ENCODE data around the gene PCAT7.

PCAT7 gene

DNA sequence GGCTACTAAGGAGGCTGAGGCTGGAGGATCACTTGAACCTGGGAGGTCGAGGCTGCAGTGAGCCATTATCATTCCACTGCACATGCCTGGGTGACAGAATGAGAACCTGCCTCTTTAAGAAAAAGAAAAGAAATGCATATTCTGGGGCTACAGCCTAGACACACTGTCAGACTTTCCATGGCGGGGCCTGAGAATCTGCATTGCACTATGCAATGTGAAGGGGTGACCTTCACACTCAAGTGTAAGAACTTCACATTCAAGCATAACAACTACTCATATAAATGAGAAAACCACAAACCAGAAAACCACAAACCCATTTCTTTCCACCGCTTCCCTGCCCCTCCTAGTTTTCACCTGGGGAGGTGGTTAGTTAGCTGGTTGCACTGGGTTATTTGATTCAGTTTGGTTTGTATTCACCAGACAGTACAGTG, 56.8 kb downstream of the PCAT7 start:
- Histone ChIP-seq H2AFZ (ENCODE audit: low read depth, low read length) (no peak overlapping the region), H4K20me1 (ENCODE audit: insufficient read depth, low read length) (no peaks in the 10 kb centered on the region), H3K4me1 (ENCODE audit: insufficient read depth, low read length) (no peaks in the 10 kb centered on the region), H3K4me2 (ENCODE audit: insufficient read depth, low read length) (no peak overlapping the region), H3K36me3 (ENCODE audit: insufficient read depth, low read length) (no peaks in the 10 kb centered on the region), H3K79me2 (ENCODE audit: insufficient read depth, low read length) (no peaks in the 10 kb centered on the region), H3K27me3 (ENCODE audit: insufficient read depth, low read length, poor library complexity) (peaks cover 11% of the 10 kb centered on the region), H3K27ac (ENCODE audit: low read length) (no peak overlapping the region), H3K9ac (ENCODE audit: low read depth, low read length) (no peak overlapping the region), H3K9me3 (ENCODE audit: insufficient read depth, low read length, severe bottlenecking) (no peaks in the 10 kb centered on the region), H3K4me3 (ENCODE audit: low read depth in 1 of 2, low read length in 2 of 2) (no peak overlapping the region)
- TF ChIP-seq EZH2 (IDR thresholded peaks at IDR 0.05; ENCODE audit: borderline replicate concordance, low read depth, low read length, severe bottlenecking) = no peak
- TF ChIP-seq, protein P1, sequence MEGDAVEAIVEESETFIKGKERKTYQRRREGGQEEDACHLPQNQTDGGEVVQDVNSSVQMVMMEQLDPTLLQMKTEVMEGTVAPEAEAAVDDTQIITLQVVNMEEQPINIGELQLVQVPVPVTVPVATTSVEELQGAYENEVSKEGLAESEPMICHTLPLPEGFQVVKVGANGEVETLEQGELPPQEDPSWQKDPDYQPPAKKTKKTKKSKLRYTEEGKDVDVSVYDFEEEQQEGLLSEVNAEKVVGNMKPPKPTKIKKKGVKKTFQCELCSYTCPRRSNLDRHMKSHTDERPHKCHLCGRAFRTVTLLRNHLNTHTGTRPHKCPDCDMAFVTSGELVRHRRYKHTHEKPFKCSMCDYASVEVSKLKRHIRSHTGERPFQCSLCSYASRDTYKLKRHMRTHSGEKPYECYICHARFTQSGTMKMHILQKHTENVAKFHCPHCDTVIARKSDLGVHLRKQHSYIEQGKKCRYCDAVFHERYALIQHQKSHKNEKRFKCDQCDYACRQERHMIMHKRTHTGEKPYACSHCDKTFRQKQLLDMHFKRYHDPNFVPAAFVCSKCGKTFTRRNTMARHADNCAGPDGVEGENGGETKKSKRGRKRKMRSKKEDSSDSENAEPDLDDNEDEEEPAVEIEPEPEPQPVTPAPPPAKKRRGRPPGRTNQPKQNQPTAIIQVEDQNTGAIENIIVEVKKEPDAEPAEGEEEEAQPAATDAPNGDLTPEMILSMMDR (IDR thresholded peaks at IDR 0.05; ENCODE audit: borderline replicate concordance, extremely low read depth, low read length, poor library complexity, severe bottlenecking) = no peak
- ATAC-seq (ENCODE audit: insufficient read depth, low read depth) (0 out of 3 replicates have a peak, but pooled peaks have one; percentile 17), DNase-seq (no peak)

DNA sequence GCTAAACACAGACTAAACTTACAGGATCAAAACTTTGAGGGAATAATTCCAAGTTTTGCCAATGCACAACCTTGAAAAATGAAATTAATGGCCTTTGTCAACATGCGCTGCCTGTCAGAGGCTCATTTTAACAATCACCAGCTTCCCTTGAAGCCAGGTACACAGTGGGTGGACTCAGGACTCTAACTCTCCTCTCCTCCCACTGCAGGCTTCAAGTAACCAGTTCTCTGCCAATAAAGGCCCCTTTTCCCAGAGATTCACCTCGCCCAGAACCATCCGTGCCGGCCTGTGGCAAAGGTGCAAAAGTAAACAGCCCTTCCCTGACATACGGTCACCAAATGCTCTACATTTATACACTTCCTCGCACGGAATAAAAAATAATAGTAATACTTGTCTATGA, 57.2 kb downstream of the PCAT7 start:
- H3K4me1 ChIP-seq (ENCODE audit: insufficient read depth, low read length) = no peaks in the 10 kb centered on the region
- no peaks in the 10 kb centered on the region for H3K9me3 ChIP-seq (ENCODE audit: insufficient read depth, low read length, severe bottlenecking)
- H2AFZ ChIP-seq (ENCODE audit: low read depth, low read length) = no peak overlapping the region
- H3K4me2 ChIP-seq (ENCODE audit: insufficient read depth, low read length) = no peak overlapping the region
- no peaks in the 10 kb centered on the region for H3K36me3 ChIP-seq (ENCODE audit: insufficient read depth, low read length)
- no peaks in the 10 kb centered on the region for H3K79me2 ChIP-seq (ENCODE audit: insufficient read depth, low read length)
- H3K27me3 ChIP-seq (ENCODE audit: insufficient read depth, low read length, poor library complexity) = peaks cover 10% of the 10 kb centered on the region
- no peak for ATAC-seq (ENCODE audit: insufficient read depth, low read depth)
- no peak overlapping the region for H3K9ac ChIP-seq (ENCODE audit: low read depth, low read length)
- no peak overlapping the region for H3K4me3 ChIP-seq (ENCODE audit: low read depth in 1 of 2, low read length in 2 of 2)
- no peaks in the 10 kb centered on the region for H4K20me1 ChIP-seq (ENCODE audit: insufficient read depth, low read length)
- no peak for DNase-seq
- H3K27ac ChIP-seq (ENCODE audit: low read length) = no peak overlapping the region
- TF ChIP-seq EZH2 (IDR thresholded peaks at IDR 0.05; ENCODE audit: borderline replicate concordance, low read depth, low read length, severe bottlenecking) = no peak
- TF ChIP-seq, protein P1 (IDR thresholded peaks at IDR 0.05; ENCODE audit: borderline replicate concordance, extremely low read depth, low read length, poor library complexity, severe bottlenecking) = no peak

DNA sequence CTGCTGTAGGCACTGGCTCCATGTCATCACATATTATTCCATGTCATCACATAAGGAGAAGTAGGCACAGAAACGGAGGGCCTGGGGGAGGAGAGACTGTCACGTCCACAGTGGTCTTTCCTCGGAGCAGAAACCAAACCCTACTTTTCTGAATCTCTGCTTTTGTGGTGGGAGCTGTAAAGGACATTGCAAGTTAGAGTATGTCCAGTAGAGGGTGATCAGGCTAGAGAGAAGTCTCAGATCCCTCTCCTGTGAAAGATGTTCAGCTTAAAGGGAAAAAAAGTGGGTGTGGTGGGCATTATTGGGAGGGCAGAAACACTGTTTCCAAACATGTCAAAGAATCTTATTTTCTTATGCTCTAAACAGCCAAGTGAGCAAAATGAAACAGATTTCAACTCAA, 58.1 kb downstream of the PCAT7 start:
- Histone ChIP-seq H4K20me1 (ENCODE audit: insufficient read depth, low read length) (no peaks in the 10 kb centered on the region), H3K27ac (ENCODE audit: low read length) (no peak overlapping the region), H3K9ac (ENCODE audit: low read depth, low read length) (no peak overlapping the region), H3K27me3 (ENCODE audit: insufficient read depth, low read length, poor library complexity) (peaks cover 3% of the 10 kb centered on the region), H2AFZ (ENCODE audit: low read depth, low read length) (no peak overlapping the region), H3K36me3 (ENCODE audit: insufficient read depth, low read length) (no peaks in the 10 kb centered on the region), H3K9me3 (ENCODE audit: insufficient read depth, low read length, severe bottlenecking) (no peaks in the 10 kb centered on the region), H3K4me2 (ENCODE audit: insufficient read depth, low read length) (no peak overlapping the region), H3K4me3 (ENCODE audit: low read depth in 1 of 2, low read length in 2 of 2) (no peak overlapping the region), H3K79me2 (ENCODE audit: insufficient read depth, low read length) (no peaks in the 10 kb centered on the region), H3K4me1 (ENCODE audit: insufficient read depth, low read length) (no peaks in the 10 kb centered on the region)
- DNase-seq = no peak
- no peak for TF ChIP-seq EZH2 (IDR thresholded peaks at IDR 0.05; ENCODE audit: borderline replicate concordance, low read depth, low read length, severe bottlenecking)
- TF ChIP-seq, protein P1 (IDR thresholded peaks at IDR 0.05; ENCODE audit: borderline replicate concordance, extremely low read depth, low read length, poor library complexity, severe bottlenecking) = no peak
- ATAC-seq (ENCODE audit: insufficient read depth, low read depth) = no peak

DNA sequence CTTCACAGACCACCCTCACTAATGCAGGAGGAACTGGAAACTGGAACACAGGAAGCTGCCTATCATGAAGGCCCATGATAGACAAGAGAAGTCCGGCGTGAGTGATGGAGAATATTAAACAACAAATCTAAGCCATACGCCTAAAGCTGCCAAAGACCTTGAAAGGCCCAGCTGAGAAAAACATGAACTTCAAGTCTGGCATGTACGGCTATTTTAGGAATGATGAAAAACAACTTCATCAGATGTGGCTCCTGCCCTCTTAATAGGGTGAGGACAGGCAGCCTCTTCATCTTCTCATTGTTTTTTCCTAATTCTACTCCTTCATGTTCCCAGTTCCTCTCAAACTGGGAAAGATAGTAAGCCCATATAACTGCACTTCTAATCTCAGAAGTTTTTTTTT, 64.1 kb downstream of the PCAT7 start:
- Histone ChIP-seq H3K27me3 (ENCODE audit: insufficient read depth, low read length, poor library complexity) (no peaks in the 10 kb centered on the region), H3K9me3 (ENCODE audit: insufficient read depth, low read length, severe bottlenecking) (no peaks in the 10 kb centered on the region), H4K20me1 (ENCODE audit: insufficient read depth, low read length) (no peaks in the 10 kb centered on the region), H3K79me2 (ENCODE audit: insufficient read depth, low read length) (no peaks in the 10 kb centered on the region), H3K27ac (ENCODE audit: low read length) (no peak overlapping the region), H3K9ac (ENCODE audit: low read depth, low read length) (no peak overlapping the region), H3K4me3 (ENCODE audit: low read depth in 1 of 2, low read length in 2 of 2) (no peak overlapping the region), H3K4me2 (ENCODE audit: insufficient read depth, low read length) (no peak overlapping the region), H3K4me1 (ENCODE audit: insufficient read depth, low read length) (no peaks in the 10 kb centered on the region), H3K36me3 (ENCODE audit: insufficient read depth, low read length) (no peaks in the 10 kb centered on the region), H2AFZ (ENCODE audit: low read depth, low read length) (no peak overlapping the region)
- TF ChIP-seq, protein P1 (IDR thresholded peaks at IDR 0.05; ENCODE audit: borderline replicate concordance, extremely low read depth, low read length, poor library complexity, severe bottlenecking) = no peak
- TF ChIP-seq EZH2 (IDR thresholded peaks at IDR 0.05; ENCODE audit: borderline replicate concordance, low read depth, low read length, severe bottlenecking) = no peak
- ATAC-seq (ENCODE audit: insufficient read depth, low read depth) (no peak), DNase-seq (no peak)

All from DND-41 (cell line).